HepG2 (cell line): Measurements from ENCODE around the gene IFITM10. TPM values are rescaled to one million over a fixed set of nuclear protein-coding genes. Genes with fewer than 3 reads are reported as not detected.
A peak's percentile ranks its signal among the peaks of the same experiment; 100 is the strongest.

Experiments used
- ARHGAP35 ChIP-seq: sonication (generic); formaldehyde crosslinking; IDR thresholded peaks from 2 replicates; pipeline ENCODE4 v1.9.0; 2022; ENCODE audit warnings: mild to moderate bottlenecking, inconsistent platforms, moderate library complexity, missing genetic modification reagents, borderline replicate concordance
- ARNT ChIP-seq: fragments of 450-650 bp; IDR thresholded peaks from 2 replicates; pipeline ENCODE4 v1.6.1; 2017
- BHLHE40 ChIP-seq: IDR thresholded peaks from 2 replicates; pipeline ENCODE4 v1.6.1; 2011; ENCODE audit warnings: low read length, improper control_type of control experiment
- CEBPB ChIP-seq: IDR thresholded peaks from 2 replicates; pipeline ENCODE4 v1.6.1; 2011; ENCODE audit warnings: low read depth, low read length, improper control_type of control experiment, borderline replicate concordance
- ETV5 ChIP-seq: IDR thresholded peaks from 2 replicates; pipeline ENCODE4 v1.6.1; 2018; ENCODE audit warnings: missing biosample characterization, missing genetic modification reagents, inconsistent platforms, borderline replicate concordance
- ETV6 ChIP-seq: sonication (generic); formaldehyde crosslinking; conservative IDR thresholded peaks from 2 replicates; pipeline ENCODE4 v1.4.0; 2020; ENCODE audit warnings: missing genetic modification reagents
- FOSL2 ChIP-seq: sonication (generic); formaldehyde crosslinking; IDR thresholded peaks from 2 replicates; pipeline ENCODE4 v1.4.0; 2020; ENCODE audit warnings: missing genetic modification reagents
- HDAC1 ChIP-seq: sonication (generic); formaldehyde crosslinking; IDR thresholded peaks from 2 replicates; pipeline ENCODE4 v1.5.1; 2020; ENCODE audit warnings: mild to moderate bottlenecking, missing genetic modification reagents
- HNRNPL ChIP-seq: fragments of 200-400 bp; formaldehyde crosslinking; IDR thresholded peaks from 2 replicates; pipeline ENCODE4 v1.6.1; 2017; ENCODE audit warnings: mild to moderate bottlenecking, low read depth, low read length
- KLF12 ChIP-seq: sonication (generic); formaldehyde crosslinking; IDR thresholded peaks from 2 replicates; pipeline ENCODE4 v1.4.0; 2020; ENCODE audit warnings: missing genetic modification reagents, borderline replicate concordance
- LBX2 ChIP-seq: sonication (generic); formaldehyde crosslinking; IDR thresholded peaks from 2 replicates; pipeline ENCODE4 v1.5.0; 2020; ENCODE audit warnings: missing genetic modification reagents, mild to moderate bottlenecking, borderline replicate concordance
- NFYC ChIP-seq: IDR thresholded peaks from 2 replicates; pipeline ENCODE4 v1.6.1; 2016; ENCODE audit warnings: missing genetic modification reagents, missing compliant biosample characterization
- NR2F1 ChIP-seq, 2 experiments: fragments of 450-650 bp in 1 of 2; formaldehyde crosslinking in 1 of 2; IDR thresholded peaks; 2 replicates each; pipeline versions ENCODE4 v1.5.0 to v1.6.1; 2016 to 2020; ENCODE audit warnings: mild to moderate bottlenecking in 1 of 2, missing compliant biosample characterization in 1 of 2, missing genetic modification reagents in 1 of 2, moderate library complexity in 1 of 2
- POLR2AphosphoS5 ChIP-seq: IDR thresholded peaks from 2 replicates; pipeline ENCODE4 v1.6.1; 2012; ENCODE audit warnings: low read depth, low read length
- RXRB ChIP-seq: IDR thresholded peaks from 2 replicates; pipeline ENCODE4 v1.6.1; 2016; ENCODE audit warnings: borderline replicate concordance, missing genetic modification reagents, missing compliant biosample characterization
- SAP130 ChIP-seq: IDR thresholded peaks from 2 replicates; pipeline ENCODE4 v1.6.1; 2016; ENCODE audit warnings: low read depth
- TFDP2 ChIP-seq: sonication (generic); formaldehyde crosslinking; IDR thresholded peaks from 2 replicates; pipeline ENCODE4 v1.4.0; 2020; ENCODE audit warnings: missing genetic modification reagents
- YEATS2 ChIP-seq: sonication (generic); formaldehyde crosslinking; IDR thresholded peaks from 2 replicates; pipeline ENCODE4 v1.4.0; 2020; ENCODE audit warnings: missing genetic modification reagents, borderline replicate concordance
- ZGPAT ChIP-seq: IDR thresholded peaks from 2 replicates; pipeline ENCODE4 v1.6.1; 2016; ENCODE audit warnings: mild to moderate bottlenecking
- ZNF256 ChIP-seq: sonication (generic); formaldehyde crosslinking; conservative IDR thresholded peaks from 2 replicates; pipeline ENCODE4 v1.4.0; 2020; ENCODE audit warnings: missing genetic modification reagents
- ZNF431 ChIP-seq: sonication (generic); formaldehyde crosslinking; IDR thresholded peaks from 2 replicates; pipeline ENCODE4 v1.9.0; 2022; ENCODE audit warnings: missing genetic modification reagents, low read depth, mild to moderate bottlenecking, borderline replicate concordance
- ZNF589 ChIP-seq: sonication (generic); formaldehyde crosslinking; conservative IDR thresholded peaks from 2 replicates; pipeline ENCODE4 v1.8.0; 2022; ENCODE audit warnings: mild to moderate bottlenecking, moderate library complexity, missing genetic modification reagents
- ZNF607 ChIP-seq: sonication (generic); formaldehyde crosslinking; IDR thresholded peaks from 2 replicates; pipeline ENCODE4 v1.5.1; 2020; ENCODE audit warnings: missing genetic modification reagents, mild to moderate bottlenecking, borderline replicate concordance
- ZNF713 ChIP-seq: sonication (generic); formaldehyde crosslinking; IDR thresholded peaks from 2 replicates; pipeline ENCODE4 v1.4.0; 2020; ENCODE audit warnings: mild to moderate bottlenecking, missing genetic modification reagents
- ZNF777 ChIP-seq: sonication (generic); formaldehyde crosslinking; IDR thresholded peaks from 2 replicates; pipeline ENCODE4 v1.4.0; 2020; ENCODE audit warnings: missing genetic modification reagents
- polyA plus RNA-seq, 8 experiments: library from polyadenylated mRNA; depleted of rRNA in 3 of 8; stranded (reverse) in 7 of 8; unstranded in 1 of 8; fragments of >200 nt; fragmentation: Illumina TruSeq in 4 of 8; extraction: Trizol in 4 of 8; gene quantifications; 2 replicates each; pipeline versions ENCODE4 v1.2.1 to v1.2.3, GENCODE V29; 2011 to 2016; ENCODE audit warnings: low read depth in 4 of 8, missing spikeins in 1 of 8, mixed read lengths in 1 of 8; ENCODE audit not compliant: insufficient read depth in 1 of 8
- total RNA-seq, 5 experiments: library from RNA; depleted of rRNA; stranded (reverse); fragments of >200 nt; fragmentation: Illumina TruSeq; extraction: Trizol; gene quantifications; 2 replicates each; pipeline ENCODE4 v1.2.3, GENCODE V29; 2016; ENCODE audit warnings: low read depth in 1 of 5

Gene IFITM10
- total and polyA plus RNA-seq, 2 of the 13 experiments (the other 11 are each of a cell fraction or from before 2014, with no cell fraction given) = 0.09 to 0.13 TPM

GRCh38 chr11:1762537-1763302 is 12.3 kb upstream of the IFITM10 start (continued):
- TF ChIP-seq TFDP2 (CRISPR knock-in tag) (0 out of 2 replicates have a peak, but pooled peaks have one; percentile 38), ETV5 (CRISPR knock-in tag) (peak; percentile 81; the same call in 1 of the 2 replicates), ZGPAT (CRISPR knock-in tag) (0 out of 2 replicates have a peak, but pooled peaks have one; percentile 34), ZNF607 (CRISPR knock-in tag) (no peak), KLF12 (CRISPR knock-in tag) (peak; percentile 59), ZNF589 (CRISPR knock-in tag) (no peak), FOSL2 (CRISPR knock-in tag) (peak; percentile 50), BHLHE40 (no peak), ARHGAP35 (CRISPR knock-in tag) (no peak), ZNF256 (CRISPR knock-in tag) (0 out of 2 replicates have a peak, but pooled peaks have one; percentile 65), HDAC1 (CRISPR knock-in tag) (peak; percentile 65), ZNF713 (CRISPR knock-in tag) (no peak), RXRB (CRISPR knock-in tag) (peak; percentile 58; the same call in 1 of the 2 replicates), SAP130 (peak; percentile 93), HNRNPL (0 out of 2 replicates have a peak, but pooled peaks have one; percentile 42), ARNT (no peak), ZNF431 (0 out of 2 replicates have a peak, but pooled peaks have one; percentile 51), LBX2 (CRISPR knock-in tag) (0 out of 2 replicates have a peak, but pooled peaks have one; percentile 38), NFYC (no peak), CEBPB (peak; percentile 90; the same call in 1 of the 2 replicates), POLR2AphosphoS5 (peak; percentile 35), ETV6 (0 out of 2 replicates have a peak, but pooled peaks have one; percentile 73), NR2F1 (CRISPR knock-in tag; IDR thresholded peaks at IDR 0.05) (0 out of 4 replicates have a peak, but pooled peaks of 1 of the 2 experiments have one; percentile 3), ZNF777 (no peak), YEATS2 (CRISPR knock-in tag) (peak; percentile 53; the same call in 1 of the 2 replicates)
